Adrenal gland (tissue), 12 donors: ENCODE measurements around the gene AXL. TPM values are rescaled to one million over a fixed set of nuclear protein-coding genes. Genes with fewer than 3 reads are reported as not detected.

Experiments used
- DNase-seq, 7 donors: peaks; one replicate each; pipeline ENCODE4 v3.0.0-alpha.2; 2019 to 2020
- H3K27ac ChIP-seq, 5 donors: fragments of 200-600 bp; sonication (generic) in 4 of 5; 1 replicate in 3 of 5; 2 replicates in 2 of 5; pipeline versions ENCODE4 v1.5.1 to v1.8.0; 2016 to 2020; ENCODE audit warnings: mild to moderate bottlenecking in 1 of 5
- H3K27me3 ChIP-seq: fragments of 200-600 bp; 2 replicates; pipeline ENCODE4 v1.8.0; 2021
- H3K36me3 ChIP-seq, 2 donors: fragments of 200-600 bp; replicated peaks in 1 of 2; 1 replicate in 1 of 2; 2 replicates in 1 of 2; pipeline versions ENCODE4 v1.5.1 to v1.8.0; 2018 to 2022
- H3K4me1 ChIP-seq, 2 donors: fragments of 200-600 bp; replicated peaks in 1 of 2; 1 replicate in 1 of 2; 2 replicates in 1 of 2; pipeline versions ENCODE4 v1.5.1 to v1.8.0; 2018 to 2021
- H3K4me3 ChIP-seq, 4 donors: fragments of 200-600 bp; sonication (generic) in 3 of 4; one replicate each; pipeline ENCODE4 v1.5.1; 2016 to 2018
- H3K9me3 ChIP-seq, 3 donors: fragments of 200-600 bp; sonication (generic) in 1 of 3; replicated peaks in 1 of 3; 1 replicate in 2 of 3; 2 replicates in 1 of 3; pipeline versions ENCODE4 v1.5.1 to v1.8.0; 2016 to 2021
- CTCF ChIP-seq, 6 experiments: fragments of 450-650 bp in 4 of 6; fragments of 200-600 bp in 2 of 6; sonication (generic) in 1 of 6; IDR thresholded peaks; 1 replicate in 5 of 6; 2 replicates in 1 of 6; pipeline versions ENCODE4 v1.5.1 to v1.8.0; 2016 to 2021; ENCODE audit warnings: antibody characterized with exemption in 6 of 6, mild to moderate bottlenecking in 2 of 6, moderate library complexity in 1 of 6
- POLR2A ChIP-seq, 2 donors: fragments of 450-650 bp; IDR thresholded peaks; one replicate each; pipeline ENCODE4 v1.6.1; 2017; ENCODE audit warnings: antibody characterized with exemption in 2 of 2, mild to moderate bottlenecking in 2 of 2, moderate library complexity in 1 of 2
- WGBS, 4 donors: extraction: QIAGEN DNeasy Blood & Tissue Kit in 2 of 4; methylation state at CpG; one replicate each; pipeline versions ENCODE4 v1.1.5 to v1.1.7; 2013 to 2017; 5-methylcytosine and 5-hydroxymethylcytosine counted together
- intact Hi-C, 2 donors: fragments of 100-400 bp; cut with DNase I; formaldehyde crosslinking; loops; one replicate each; pipeline versions ENCODE4 v1.14.1 to v1.15.0; 2022 to 2023
- polyA plus RNA-seq, 3 donors: library from polyadenylated mRNA; stranded (reverse); fragments of 200-250 nt in 2 of 3; fragments of 350-450 nt in 1 of 3; fragmentation: Illumina TruSeq in 1 of 3; extraction: RNeasy Lipid Tissue Mini Kit (QIAGEN cat#74804) in 1 of 3; gene quantifications; one replicate each; pipeline ENCODE4 v1.2.3, GENCODE V29; 2013 to 2014
- total RNA-seq, 9 donors: library from RNA; depleted of rRNA in 4 of 9; stranded (reverse); fragments of >200 nt in 4 of 9; fragments of 120-200 nt in 1 of 9; fragmentation: NEBNext Ultra II Directional in 1 of 9; extraction: Animal tissue kit (Norgen Biotek cat#: 25700) in 1 of 9; gene quantifications; one replicate each; pipeline versions ENCODE4 v1.1.0 to v1.2.4, GENCODE V29; 2013 to 2023
- donor health status: healthy with polysubstance abuse.
- donor health status: Bipolar disorder and iron deficiency.
- donor health status: DM: yes; HTN: yes; CAD: no.
- donor health status: DM: no; HTN: no; CAD: no.
- donor health status: DM: no; HTN: no; CAD: no.
- donor health status: DM: yes; HTN: yes; CAD: no.

AXL gene
- total and polyA plus RNA-seq, 12 donors = 12.0 to 105 (median 50.0) TPM

GRCh38 chr19:41249707-41250423, 30.8 kb downstream of the AXL start:
- no peak for DNase-seq
- Histone ChIP-seq H3K9me3 (no peaks in the 10 kb centered on the region), H3K36me3 (peaks cover 0 to 85% of the 10 kb centered on the region in 2 donors), H3K27ac (no peak overlapping the region), H3K4me1 (no peaks in the 10 kb centered on the region), H3K4me3 (no peak overlapping the region), H3K27me3 (no peaks in the 10 kb centered on the region)
- TF ChIP-seq CTCF (IDR thresholded peaks at IDR 0.05) = no peak
- no peak for TF ChIP-seq POLR2A (IDR thresholded peaks at IDR 0.05)
- WGBS, 4 donors = 86 to 95% (median 91%) methylated on average over 9 of the region's 9 CpGs
- intact Hi-C loops = loop anchor here in 1 of 2 donors (5.0 kb wide), 1 partner anchor 43 kb away; no protein-coding TSS in a partner anchor

- 94 to 100% (median 98%) methylated on average over 4 to 6 of the region's 6 CpGs for WGBS, 4 donors
- TF ChIP-seq CTCF (IDR thresholded peaks at IDR 0.05) = no peak
- TF ChIP-seq POLR2A (IDR thresholded peaks at IDR 0.05) = no peak
- intact Hi-C loops = loop anchor here in 1 of 2 donors (5.0 kb wide), 1 partner anchor 46 kb away; no protein-coding TSS in a partner anchor
- Histone ChIP-seq H3K27me3 (no peaks in the 10 kb centered on the region), H3K36me3 (peaks cover 0 to 89% of the 10 kb centered on the region in 2 donors), H3K4me3 (no peak overlapping the region), H3K9me3 (no peaks in the 10 kb centered on the region), H3K27ac (no peak overlapping the region), H3K4me1 (no peaks in the 10 kb centered on the region)
- DNase-seq = no peak
Observed at GRCh38 chr19:41253660-41254059, 34.6 kb downstream of the AXL start.

- H3K27ac ChIP-seq = no peak overlapping the region
- peaks cover 0 to 85% of the 10 kb centered on the region in 2 donors for H3K36me3 ChIP-seq
- no peaks in the 10 kb centered on the region for H3K4me1 ChIP-seq
- no peak for DNase-seq
- TF ChIP-seq POLR2A (IDR thresholded peaks at IDR 0.05) = no peak
- TF ChIP-seq CTCF (IDR thresholded peaks at IDR 0.05) = no peak
- intact Hi-C loops = no loop called here
- H3K27me3 ChIP-seq = no peaks in the 10 kb centered on the region
- H3K9me3 ChIP-seq = no peaks in the 10 kb centered on the region
- no peak overlapping the region for H3K4me3 ChIP-seq
Observed at GRCh38 chr19:41255171-41255570, 36.1 kb downstream of the AXL start.

- DNase-seq = peak in 2 of 7 donors; percentile 12 to 39
- Histone ChIP-seq H3K36me3 (peaks cover 0 to 32% of the 10 kb centered on the region in 2 donors), H3K4me1 (peaks cover 16 to 19% of the 10 kb centered on the region in 2 donors), H3K4me3 (peak overlapping the region in 2 of 4 donors; percentile 18 to 71), H3K27me3 (no peaks in the 10 kb centered on the region), H3K9me3 (no peaks in the 10 kb centered on the region), H3K27ac (peak overlapping the region in 4 of 5 donors; percentile 34 to 100 (median 94))
- intact Hi-C loops = loop anchor here in 1 of 2 donors (2.0 kb wide), 1 partner anchor 59 kb away; no protein-coding TSS in a partner anchor
- no peak for TF ChIP-seq POLR2A (IDR thresholded peaks at IDR 0.05)
- TF ChIP-seq CTCF (IDR thresholded peaks at IDR 0.05) = no peak
- 59 to 62% (median 61%) methylated on average over 9 to 10 of the region's 10 CpGs for WGBS, 4 donors
Observed at GRCh38 chr19:41261474-41262190, 42.6 kb downstream of the AXL start.
